WTC11 (cell line): ENCODE results near the gene TIMM13.
"Not testable (repeated sequence)": the region's sequence is repeated elsewhere in the genome, so short reads cannot be mapped to it uniquely, and the experiment has no call there.

Source experiments
- CTCF ChIP-seq: fragments of 200-600 bp; IDR thresholded peaks from 2 replicates; pipeline ENCODE4 v1.8.0; 2022; ENCODE audit warnings: antibody characterized with exemption
- ETV6 ChIP-seq: sonication (generic); formaldehyde crosslinking; IDR thresholded peaks from 2 replicates; pipeline ENCODE4 v1.8.1; 2022; ENCODE audit warnings: mild to moderate bottlenecking, missing genetic modification reagents
- NR2C2 ChIP-seq: sonication (generic); formaldehyde crosslinking; IDR thresholded peaks from 2 replicates; pipeline ENCODE4 v1.8.0; 2022; ENCODE audit warnings: mild to moderate bottlenecking, missing genetic modification reagents
- PRDM15 ChIP-seq: sonication (generic); formaldehyde crosslinking; IDR thresholded peaks from 2 replicates; pipeline ENCODE4 v1.8.0; 2022; ENCODE audit warnings: missing genetic modification reagents
- TEAD4 ChIP-seq: sonication (generic); formaldehyde crosslinking; IDR thresholded peaks from 2 replicates; pipeline ENCODE4 v1.8.0; 2022; ENCODE audit warnings: mild to moderate bottlenecking, missing genetic modification reagents
- ZSCAN18 ChIP-seq: fragments of 250-450 bp; sonication (Bioruptor Pico); IDR thresholded peaks from 2 replicates; pipeline ENCODE4 v2.1.2; 2022; ENCODE audit warnings: mild to moderate bottlenecking, moderate library complexity

- not testable (repeated sequence) for TF ChIP-seq CTCF; PRDM15 (CRISPR knock-in tag); NR2C2 (CRISPR knock-in tag); ZSCAN18; ETV6 (CRISPR knock-in tag); TEAD4 (CRISPR knock-in tag)
Observed at GRCh38 chr19:2463694-2464093, 36.3 kb upstream of the TIMM13 start.
